ENCODE data around the gene CFAP99.
"Not testable (repeated sequence)": the region's sequence is repeated elsewhere in the genome, so short reads cannot be mapped to it uniquely, and the experiment has no call there.

Gene CFAP99

GRCh38 chr4:2426711-2427275, 8.0 kb downstream of the CFAP99 start:
- H3K27ac ChIP-seq, result no peak overlapping the region
- POLR2A ChIA-PET (ENCODE audit: low non-redundant PET), result no interaction called here
- DNase-seq (ENCODE audit: low spot score), result no peak
- no peak for TF ChIP-seq CTCF (conservative IDR thresholded peaks at IDR 0.05; ENCODE audit: low read depth)
- CTCF ChIA-PET, result interaction anchor here (1.1 to 1.4 kb wide), 2 partner anchors 14 to 34 kb away, joined by 3 to 6 read pairs; no protein-coding TSS in a partner anchor

GRCh38 chr4:2427383-2428334, 8.9 kb downstream of the CFAP99 start:
- no peak for DNase-seq (ENCODE audit: low spot score)
- POLR2A ChIA-PET (ENCODE audit: low non-redundant PET), result no interaction called here
- no peak overlapping the region for H3K27ac ChIP-seq
- CTCF ChIA-PET, result interaction anchor here (0.7 to 1.4 kb wide), 3 partner anchors 14 to 35 kb away, joined by 3 to 6 read pairs (median 4); no protein-coding TSS in a partner anchor
- no peak for TF ChIP-seq CTCF (conservative IDR thresholded peaks at IDR 0.05; ENCODE audit: low read depth)

- TF ChIP-seq CTCF (conservative IDR thresholded peaks at IDR 0.05; ENCODE audit: low read depth), result no peak
- CTCF ChIA-PET, result interaction anchor here (1.4 kb wide), 1 partner anchor 16 kb away, joined by 6 read pairs; no protein-coding TSS in a partner anchor
- H3K27ac ChIP-seq, result peak overlapping the region; percentile 86
- no peak for DNase-seq (ENCODE audit: low spot score)
- POLR2A ChIA-PET (ENCODE audit: low non-redundant PET), result no interaction called here
These were observed 9.9 kb downstream of the CFAP99 start for GRCh38 chr4:2428496-2429213.

GRCh38 chr4:2429945-2430757, 11.4 kb downstream of the CFAP99 start:
- DNase-seq (ENCODE audit: low spot score); POLR2A ChIA-PET (ENCODE audit: low non-redundant PET); CTCF ChIA-PET: not testable (repeated sequence)
- peak overlapping the region; percentile 86 for H3K27ac ChIP-seq

GRCh38 chr4:2432004-2432403, 13.2 kb downstream of the CFAP99 start:
- POLR2A ChIA-PET (ENCODE audit: low non-redundant PET), result no interaction called here
- no peak for DNase-seq (ENCODE audit: low spot score)
- CTCF ChIA-PET, result no interaction called here
- TF ChIP-seq CTCF (conservative IDR thresholded peaks at IDR 0.05; ENCODE audit: low read depth), result no peak
- no peak overlapping the region for H3K27ac ChIP-seq

- CTCF ChIA-PET, result interaction anchor here (1.1 kb wide), 1 partner anchor 9 kb away, joined by 5 read pairs; no protein-coding TSS in a partner anchor
- POLR2A ChIA-PET (ENCODE audit: low non-redundant PET), result no interaction called here
- no peak for DNase-seq (ENCODE audit: low spot score)
- no peak overlapping the region for H3K27ac ChIP-seq
- no peak for TF ChIP-seq CTCF (conservative IDR thresholded peaks at IDR 0.05; ENCODE audit: low read depth)
These were observed 14.3 kb downstream of the CFAP99 start for GRCh38 chr4:2432991-2433530.

All from RWPE1 (cell line).